GM12801 (cell line): ENCODE results near the gene SMOC2.

Source experiments
- TF ChIP-seq, protein P1 (sequence below): IDR thresholded peaks from one replicate; pipeline ENCODE4 v1.5.1; 2011; ENCODE audit warnings: control low read depth; ENCODE audit not compliant: insufficient read length; ENCODE audit errors: extremely low read depth

SMOC2 gene

DNA sequence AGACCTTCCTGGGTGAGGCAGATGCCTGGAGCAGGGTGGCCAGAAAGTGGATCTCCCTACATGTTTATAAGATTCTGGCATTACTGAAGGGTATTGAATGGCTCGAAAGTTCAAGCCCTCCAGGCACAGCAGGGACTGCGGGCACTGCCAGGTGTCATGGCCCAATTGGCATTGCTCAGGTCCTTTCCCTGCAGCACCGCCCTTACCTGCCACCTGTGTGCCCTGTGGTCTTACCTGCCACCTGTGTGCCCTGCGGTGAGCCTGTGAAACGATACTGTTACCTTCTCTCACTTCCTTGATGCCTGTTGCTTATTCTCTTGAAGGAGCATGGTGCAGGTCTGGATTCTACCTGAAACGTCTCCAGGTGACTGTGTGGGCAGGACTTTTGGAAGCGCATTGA, 32.2 kb downstream of the SMOC2 start:
- TF ChIP-seq, protein P1, sequence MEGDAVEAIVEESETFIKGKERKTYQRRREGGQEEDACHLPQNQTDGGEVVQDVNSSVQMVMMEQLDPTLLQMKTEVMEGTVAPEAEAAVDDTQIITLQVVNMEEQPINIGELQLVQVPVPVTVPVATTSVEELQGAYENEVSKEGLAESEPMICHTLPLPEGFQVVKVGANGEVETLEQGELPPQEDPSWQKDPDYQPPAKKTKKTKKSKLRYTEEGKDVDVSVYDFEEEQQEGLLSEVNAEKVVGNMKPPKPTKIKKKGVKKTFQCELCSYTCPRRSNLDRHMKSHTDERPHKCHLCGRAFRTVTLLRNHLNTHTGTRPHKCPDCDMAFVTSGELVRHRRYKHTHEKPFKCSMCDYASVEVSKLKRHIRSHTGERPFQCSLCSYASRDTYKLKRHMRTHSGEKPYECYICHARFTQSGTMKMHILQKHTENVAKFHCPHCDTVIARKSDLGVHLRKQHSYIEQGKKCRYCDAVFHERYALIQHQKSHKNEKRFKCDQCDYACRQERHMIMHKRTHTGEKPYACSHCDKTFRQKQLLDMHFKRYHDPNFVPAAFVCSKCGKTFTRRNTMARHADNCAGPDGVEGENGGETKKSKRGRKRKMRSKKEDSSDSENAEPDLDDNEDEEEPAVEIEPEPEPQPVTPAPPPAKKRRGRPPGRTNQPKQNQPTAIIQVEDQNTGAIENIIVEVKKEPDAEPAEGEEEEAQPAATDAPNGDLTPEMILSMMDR, result no peak

DNA sequence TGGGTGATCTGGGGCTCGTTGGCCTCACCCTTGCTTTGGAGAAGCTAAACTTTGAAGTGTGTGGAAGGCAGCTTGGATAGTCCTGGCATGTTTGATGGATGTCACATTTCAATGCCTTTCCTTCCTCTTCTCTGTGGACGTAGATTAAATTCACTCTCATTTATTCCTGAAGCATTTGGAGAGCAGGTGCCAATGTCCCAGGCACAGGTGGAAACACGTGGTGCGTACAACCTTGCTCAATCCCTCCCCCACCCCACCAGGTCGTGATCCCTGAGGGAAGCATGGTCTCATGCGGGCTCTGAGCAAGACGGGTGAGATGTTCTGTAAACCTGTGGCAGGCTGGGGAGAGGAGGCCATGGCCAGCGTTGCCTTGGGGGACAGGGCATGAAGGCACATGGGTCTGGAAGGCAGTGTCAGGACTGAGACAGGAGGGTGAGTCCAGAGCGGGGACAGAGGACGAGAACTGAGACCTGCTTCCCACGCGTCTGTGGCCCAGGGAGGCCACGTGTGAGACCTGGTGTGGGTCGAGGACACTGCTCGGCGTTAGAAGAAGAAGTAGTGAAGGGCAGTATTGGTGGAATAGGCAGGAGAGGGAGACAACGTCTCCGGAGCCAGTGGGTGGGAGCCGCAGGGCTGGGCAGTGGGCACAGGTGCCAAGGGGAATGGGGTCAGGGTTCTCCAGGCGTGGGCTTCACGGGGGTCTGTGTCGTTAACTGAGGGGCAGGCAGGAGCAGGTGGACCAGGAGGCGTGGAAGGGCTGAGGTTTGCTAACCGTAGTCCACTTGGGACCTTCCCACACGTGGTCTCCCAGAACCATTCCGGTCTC, 34.4 kb downstream of the SMOC2 start:
- TF ChIP-seq, protein P1, result no peak

- TF ChIP-seq, protein P1, result no peak
Measured at GRCh38 chr6:168479421-168479820, 38.4 kb downstream of the SMOC2 start.

GRCh38 chr6:168480481-168480880, 39.5 kb downstream of the SMOC2 start:
- TF ChIP-seq, protein P1, result no peak

DNA sequence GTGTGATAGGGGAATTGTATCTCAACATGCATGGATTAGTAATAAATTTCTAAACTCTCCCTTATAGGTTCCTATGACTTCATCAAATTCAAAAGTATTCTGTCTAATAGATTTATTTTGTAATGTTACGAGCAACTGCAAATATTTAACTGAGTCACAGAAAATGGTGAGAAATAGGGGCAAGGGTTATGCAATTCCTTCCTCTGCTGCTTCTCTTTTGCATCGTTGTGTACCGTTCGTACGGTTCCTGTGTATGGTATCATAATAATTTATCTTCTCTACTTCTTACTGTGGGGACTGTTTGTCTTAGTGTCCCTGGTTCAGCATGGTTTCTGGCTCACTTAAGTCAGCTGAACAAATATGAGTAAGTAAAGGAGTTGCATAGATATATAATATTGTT, 44.8 kb downstream of the SMOC2 start:
- TF ChIP-seq, protein P1, result no peak

- TF ChIP-seq, protein P1, result no peak
Measured at GRCh38 chr6:168490757-168491156, 49.8 kb downstream of the SMOC2 start.

DNA sequence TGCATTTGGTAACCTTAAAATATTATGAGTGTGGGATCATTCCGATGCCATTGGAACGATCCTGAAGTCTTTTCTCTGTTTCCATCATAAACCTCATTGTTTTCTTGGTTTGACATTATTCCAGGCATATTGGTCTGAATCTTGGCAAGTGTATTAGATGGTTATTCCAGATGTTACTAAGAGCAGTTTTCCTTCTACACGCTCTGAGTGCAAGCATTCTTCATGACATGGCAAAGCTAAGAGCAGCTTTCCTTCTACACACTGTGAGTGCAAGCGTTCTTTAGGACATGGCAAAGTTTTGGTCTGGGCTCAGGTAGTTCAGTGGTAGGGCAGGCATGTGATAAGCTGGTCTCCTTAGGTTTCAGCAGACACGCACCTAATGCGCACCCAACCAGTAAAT, 53.0 kb downstream of the SMOC2 start:
- TF ChIP-seq, protein P1, result no peak
